GM19438 (cell line): ENCODE measurements around the gene ARHGAP22.
"Not testable (repeated sequence)": the region's sequence is repeated elsewhere in the genome, so short reads cannot be mapped to it uniquely, and the experiment has no call there.

Experiments
- ATAC-seq: cut with Tn5 transposase; IDR thresholded peaks from one replicate; pipeline ENCODE4 v1.9.1; 2021; ENCODE audit warnings: low read depth; ENCODE audit not compliant: unreplicated experiment

ARHGAP22 gene

DNA sequence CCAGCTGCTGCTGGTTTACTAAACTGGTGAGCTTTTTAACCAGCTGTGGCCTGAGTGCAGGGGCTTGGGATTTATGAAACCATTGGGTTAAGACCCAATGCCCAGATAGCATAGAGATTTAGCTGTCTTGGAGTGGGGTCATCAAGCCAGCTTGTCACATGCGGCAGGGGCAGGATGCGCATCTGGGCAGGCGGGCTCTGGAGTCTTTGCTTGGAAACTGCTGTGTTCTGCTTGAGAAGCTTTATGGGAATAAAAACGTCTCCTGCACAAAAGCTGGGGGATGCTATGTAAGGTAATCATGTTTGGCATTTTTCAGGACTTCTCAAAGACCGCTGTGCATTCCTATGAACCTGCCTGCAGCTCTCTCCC is 162.1 kb downstream of the ARHGAP22 start:
- ATAC-seq: no peak

DNA sequence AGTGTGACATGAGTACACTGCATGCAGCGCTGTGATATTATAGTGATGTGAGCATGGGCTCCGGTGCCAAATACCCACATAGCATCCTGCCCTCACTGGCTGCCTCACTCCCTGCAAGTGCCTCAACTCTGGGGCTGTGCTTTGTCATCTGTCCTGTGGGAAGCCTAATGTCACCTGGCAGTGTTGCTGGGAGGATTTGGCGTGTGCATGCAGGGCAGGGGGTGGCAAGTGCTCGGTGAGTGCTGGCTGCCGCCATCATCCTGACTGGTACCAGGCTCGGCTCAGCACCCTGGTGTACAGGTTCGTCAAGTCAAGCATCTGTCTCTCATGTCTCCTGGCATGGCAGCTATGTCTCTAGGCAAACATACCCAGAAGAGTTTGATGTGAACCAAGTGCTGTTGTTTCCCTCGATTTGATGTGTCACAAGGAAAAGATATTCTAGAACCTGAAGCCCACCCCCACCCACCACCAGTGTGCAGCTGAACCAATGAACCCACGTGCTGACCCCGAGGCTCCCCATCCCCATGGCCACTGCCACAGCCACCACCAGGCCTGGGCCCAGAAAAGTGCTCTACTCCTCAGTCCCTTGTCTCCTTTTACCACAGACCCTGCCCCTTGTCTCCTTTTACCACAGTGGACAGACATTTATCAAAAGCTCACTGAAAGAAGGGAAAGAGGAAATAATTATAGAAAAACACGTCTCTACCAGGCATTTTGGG is 162.6 kb downstream of the ARHGAP22 start:
- ATAC-seq: no peak

DNA sequence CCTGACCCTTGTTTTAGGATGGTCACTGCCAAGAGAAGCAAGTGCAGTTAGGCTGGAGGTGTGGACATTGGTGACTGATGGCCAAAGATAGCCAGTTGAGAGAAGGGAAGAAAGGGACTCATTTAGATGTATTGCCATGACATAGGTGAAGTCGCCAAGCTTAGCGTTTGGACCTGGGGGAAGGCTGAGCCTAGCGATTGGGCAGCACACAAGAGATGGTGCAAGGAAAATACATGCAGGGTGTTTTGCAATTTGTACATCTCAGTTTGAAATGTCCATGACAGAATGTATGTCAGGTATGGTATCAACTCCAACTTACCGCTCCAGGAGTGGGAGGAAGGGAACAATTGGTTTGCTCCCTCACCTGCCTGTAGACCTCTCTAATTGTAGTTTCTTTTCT is 164.1 kb downstream of the ARHGAP22 start:
- no peak for ATAC-seq

DNA sequence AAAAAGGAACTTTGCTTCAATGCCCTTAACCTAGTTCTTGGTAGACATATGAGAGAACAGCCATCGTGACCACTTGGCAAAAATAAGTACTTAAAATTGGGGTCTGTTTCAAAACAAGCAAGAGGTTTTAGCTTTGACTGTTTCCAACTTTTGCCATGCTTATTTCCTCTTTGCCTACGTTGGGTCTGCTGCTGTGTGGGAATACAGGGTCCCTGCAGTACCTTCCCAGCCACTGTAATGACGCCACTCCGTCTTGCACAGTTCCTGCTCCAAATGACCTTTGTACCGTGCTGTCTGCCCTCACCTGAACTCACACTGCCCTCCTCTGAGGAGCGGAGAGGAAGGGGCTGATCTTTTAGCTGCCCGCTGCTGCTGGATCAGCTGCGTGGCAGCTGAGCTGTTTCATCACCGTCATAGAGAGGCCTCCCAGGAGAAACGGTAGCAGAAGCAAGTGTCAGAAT is 165.3 kb downstream of the ARHGAP22 start:
- no peak for ATAC-seq

DNA sequence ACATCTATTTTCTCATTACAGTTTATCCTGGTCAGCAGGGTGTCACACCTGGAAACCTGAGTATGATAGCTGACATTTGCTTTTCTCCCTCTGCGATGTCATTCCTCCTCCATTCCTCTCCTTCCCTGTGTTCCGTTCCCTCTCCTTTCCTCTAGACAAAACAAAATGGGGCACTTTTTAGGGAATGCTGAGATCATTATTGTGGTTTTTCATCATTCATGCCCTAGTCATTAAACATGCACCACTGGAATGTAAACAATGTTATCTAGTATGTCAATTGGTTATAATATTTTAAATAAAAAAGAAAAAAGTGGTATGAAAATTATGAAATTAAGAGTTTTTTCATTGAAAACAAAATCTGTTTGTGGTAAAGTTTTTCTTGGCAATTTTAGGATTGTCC is 165.8 kb downstream of the ARHGAP22 start:
- ATAC-seq: no peak

DNA sequence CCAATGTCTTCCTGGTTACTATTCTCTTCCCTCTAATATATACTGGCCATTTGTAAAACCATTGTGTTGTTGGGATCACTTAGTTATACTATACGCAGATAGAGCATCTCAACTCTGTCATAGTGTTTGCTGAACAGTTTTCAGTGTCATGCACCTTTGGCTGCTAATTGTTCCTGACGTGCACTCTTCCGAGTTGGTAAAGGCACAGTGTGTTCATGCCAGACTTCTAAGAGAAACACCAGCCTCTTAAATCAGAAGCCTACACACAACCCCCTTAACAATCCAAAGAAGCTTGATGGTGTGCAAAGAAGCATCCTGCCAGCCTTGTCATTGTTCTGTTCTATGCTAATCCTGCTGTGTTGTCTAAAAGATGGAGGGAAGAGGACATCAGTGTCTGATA is 167.3 kb downstream of the ARHGAP22 start:
- no peak for ATAC-seq

DNA sequence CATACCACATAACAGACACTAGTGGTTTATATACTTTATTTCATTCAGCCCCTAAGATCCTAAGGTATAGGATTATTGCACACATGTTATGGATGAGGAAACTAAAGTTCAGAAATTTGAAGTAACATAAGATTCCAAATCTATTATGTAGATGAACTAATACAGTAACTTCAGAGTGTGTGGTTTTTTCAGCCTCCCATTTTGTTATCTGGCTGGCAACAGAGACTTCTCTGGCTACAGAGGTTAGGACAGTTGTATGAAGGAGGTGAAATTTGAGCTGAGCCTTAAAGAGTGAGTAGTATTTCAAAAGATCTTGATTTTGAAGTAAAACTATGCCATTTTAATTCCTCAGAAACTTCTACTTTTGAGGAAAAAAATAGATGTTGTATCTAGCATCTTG is 173.0 kb downstream of the ARHGAP22 start:
- no peak for ATAC-seq

DNA sequence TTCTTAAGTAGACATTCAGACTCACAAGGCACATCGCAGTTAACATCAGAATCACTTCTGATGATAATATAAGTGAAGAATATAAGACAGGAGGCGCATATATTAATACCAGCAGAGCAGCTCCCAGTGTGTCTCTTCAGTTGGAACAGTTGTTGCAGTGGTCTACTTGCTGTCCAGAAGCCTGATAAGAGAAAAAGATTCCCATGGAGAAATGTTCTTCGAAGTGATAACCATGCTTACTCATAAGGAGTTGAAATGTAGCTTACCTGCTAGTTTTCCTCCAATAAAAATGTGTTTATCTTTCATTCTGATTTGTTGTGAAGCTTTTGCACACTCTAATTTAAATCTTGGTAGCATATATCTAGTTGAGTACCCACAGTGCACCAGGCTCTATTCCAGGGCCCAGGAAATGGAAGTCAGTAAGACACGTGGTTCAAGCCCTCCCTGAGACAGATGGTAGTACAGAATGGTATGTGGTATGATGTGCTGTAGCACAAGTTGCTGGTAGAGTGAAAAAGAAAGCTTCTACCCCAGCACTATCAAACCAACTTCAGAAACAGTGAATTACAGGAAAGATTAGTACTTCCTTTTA is 174.4 kb downstream of the ARHGAP22 start:
- ATAC-seq: no peak

DNA sequence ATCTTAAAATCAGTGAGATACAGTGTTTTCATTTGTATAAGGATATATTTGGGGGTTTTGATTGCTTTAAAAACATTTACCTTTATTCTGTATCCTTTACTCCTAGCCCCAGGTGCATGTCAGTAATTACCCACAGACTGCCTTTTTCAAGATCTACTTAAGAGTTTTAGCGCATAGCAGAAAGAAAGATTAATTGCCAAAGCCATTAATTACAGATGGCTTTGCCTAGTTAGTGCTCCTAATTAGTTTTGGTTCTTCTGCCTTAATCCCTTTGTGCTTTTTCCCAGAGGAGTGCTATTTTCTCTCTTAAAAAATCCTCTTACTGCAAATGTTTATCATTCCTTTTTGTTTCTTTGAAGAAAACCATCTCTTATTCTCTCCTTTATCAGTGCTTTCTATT is 175.6 kb downstream of the ARHGAP22 start:
- no peak for ATAC-seq

DNA sequence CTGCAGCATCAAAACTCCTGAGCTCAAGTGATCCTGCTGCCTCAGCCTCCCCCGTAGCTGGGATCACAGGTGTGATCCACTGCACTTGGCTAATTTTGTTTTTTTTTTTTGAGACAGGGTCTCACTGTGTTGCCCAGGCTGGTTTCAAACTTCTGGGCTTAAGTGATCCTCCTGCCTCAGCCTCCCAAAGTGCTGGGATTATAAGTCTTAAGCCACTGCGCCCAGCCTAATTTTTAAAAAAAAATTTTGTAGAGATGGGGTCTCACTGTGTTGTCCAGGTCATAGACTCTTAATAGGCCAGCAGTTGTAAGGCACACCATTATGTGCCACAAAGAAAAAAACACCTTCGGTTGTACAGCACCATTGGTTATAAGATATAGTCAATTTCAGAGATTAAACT is 176.0 kb downstream of the ARHGAP22 start:
- ATAC-seq: no peak

DNA sequence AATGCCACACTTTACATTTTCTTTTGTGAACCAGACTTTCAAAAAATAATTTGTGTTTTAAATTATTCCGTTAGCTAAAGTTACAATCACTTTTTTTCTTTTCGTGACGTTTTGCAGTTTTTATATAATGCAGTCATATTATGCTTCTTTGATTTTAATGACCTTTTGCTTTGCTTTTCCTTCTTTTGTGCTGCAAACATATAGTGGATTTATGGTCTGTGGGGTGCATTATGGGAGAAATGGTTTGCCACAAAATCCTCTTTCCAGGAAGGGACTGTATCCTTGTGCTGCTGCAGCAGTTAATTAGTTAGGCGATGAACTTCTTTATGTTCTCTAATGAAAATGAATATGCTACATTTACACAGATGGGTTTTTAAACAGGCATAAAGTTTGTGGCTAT is 181.0 kb downstream of the ARHGAP22 start:
- no peak for ATAC-seq

DNA sequence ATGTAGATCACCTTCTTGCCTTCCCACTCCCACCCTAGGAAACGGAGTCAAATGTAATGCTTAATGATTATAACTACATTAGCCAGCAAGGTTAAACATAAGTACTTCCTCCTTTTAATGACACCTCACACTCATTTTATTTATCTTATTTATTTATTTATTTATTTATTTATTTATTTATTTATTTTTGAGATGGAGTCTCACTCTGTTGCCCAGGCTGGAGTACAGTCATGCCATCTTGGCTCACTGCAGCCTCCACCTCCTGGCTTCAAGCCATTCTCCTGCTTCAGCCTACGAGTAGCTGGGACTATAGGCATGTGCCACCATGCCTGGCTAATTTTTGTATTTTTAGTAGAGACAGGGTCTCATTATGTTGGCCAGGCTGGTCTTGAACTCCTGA is 183.0 kb downstream of the ARHGAP22 start:
- not testable (repeated sequence) for ATAC-seq

DNA sequence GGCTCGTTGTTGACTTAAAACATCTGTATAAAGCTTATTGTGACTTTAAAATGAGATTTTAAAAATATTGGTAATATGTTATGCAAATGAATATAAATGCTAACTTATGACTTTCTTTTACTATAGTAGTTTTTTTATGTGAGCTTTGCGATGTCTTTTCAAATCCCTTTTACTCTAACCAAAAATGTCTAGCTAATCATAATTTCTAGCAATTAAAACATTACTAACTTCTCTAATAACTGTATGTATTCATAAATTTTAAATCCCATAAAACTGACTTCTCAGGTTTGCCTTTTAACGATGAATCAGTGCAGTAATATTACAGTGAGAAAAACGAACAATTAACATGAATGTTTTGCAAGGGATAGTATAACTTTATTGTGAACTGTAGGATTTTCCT is 185.2 kb downstream of the ARHGAP22 start:
- no peak for ATAC-seq

DNA sequence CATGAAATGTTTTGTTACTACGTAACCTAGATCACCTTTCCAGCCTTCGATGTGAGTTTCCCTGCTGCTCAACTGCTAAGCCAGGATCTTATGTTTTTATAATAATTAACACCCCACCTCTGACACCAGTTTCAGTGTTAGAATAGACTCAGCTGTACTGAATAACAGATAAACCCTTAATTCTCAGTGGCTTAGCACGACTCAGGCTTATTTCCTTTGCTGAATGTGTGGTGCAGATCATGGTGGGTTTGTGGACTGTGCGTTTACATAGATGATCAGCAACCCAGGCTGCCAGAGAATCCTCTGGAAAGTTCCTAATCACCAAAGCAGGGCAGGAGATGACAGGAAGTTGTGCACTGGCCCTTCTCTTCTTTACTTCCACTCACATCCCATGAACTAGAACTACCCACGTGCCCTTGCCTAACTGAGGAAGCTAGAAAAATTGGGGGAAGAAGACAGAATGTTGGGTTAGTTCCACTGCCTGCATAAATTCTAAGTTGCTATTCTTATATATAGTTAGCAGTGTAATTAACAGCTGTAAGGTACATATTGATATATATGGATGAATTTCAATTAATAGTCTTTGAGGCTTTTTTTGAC is 186.6 kb downstream of the ARHGAP22 start:
- no peak for ATAC-seq

DNA sequence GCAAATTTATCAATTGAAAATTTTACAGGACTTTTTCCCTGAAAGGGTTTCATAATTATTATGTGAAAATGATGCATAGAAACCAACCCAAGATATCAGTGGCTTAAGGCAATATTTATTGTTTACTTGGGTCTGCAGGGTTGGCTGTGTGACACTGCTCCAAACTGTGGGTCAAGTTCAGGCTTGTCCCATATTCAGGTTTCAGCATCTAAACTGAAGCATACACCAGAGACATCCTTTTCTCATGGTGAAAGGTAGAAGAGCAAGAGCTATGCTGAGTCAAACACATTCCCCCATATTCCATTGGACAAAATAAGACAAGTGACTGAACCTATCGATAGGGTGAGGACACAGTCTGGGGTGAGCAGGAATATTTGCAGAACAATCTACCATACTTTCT is 187.5 kb downstream of the ARHGAP22 start:
- ATAC-seq: no peak

DNA sequence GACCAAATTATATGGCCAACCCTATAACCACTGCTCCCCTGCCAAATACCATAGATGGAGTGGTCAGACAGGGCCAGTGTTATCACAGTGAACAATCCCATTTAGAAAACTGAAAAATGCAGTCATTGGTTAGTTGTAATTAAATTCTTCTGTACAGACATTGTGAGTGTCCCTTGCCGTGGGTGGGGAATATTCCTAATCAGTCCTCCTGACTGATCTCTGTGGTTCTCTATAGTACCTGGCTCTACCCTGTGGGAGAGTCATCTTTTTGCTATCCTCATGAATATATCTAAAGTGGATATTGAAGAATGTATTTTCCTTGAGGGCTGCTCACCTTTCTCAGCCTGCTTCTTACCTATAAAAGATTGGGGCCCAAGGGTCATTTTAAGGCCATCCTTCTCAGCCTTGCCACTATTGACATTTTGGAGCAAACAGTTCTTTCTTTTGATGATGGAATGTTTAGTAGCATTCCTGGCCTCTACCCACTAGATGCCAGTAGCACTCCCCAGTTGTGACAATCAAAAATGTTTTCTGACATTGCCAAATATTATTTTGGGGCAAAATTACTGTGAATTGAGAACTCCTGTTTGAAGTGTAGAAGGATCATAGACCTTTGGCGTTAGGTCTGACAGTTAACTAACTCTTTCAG is 188.2 kb downstream of the ARHGAP22 start:
- ATAC-seq: no peak

DNA sequence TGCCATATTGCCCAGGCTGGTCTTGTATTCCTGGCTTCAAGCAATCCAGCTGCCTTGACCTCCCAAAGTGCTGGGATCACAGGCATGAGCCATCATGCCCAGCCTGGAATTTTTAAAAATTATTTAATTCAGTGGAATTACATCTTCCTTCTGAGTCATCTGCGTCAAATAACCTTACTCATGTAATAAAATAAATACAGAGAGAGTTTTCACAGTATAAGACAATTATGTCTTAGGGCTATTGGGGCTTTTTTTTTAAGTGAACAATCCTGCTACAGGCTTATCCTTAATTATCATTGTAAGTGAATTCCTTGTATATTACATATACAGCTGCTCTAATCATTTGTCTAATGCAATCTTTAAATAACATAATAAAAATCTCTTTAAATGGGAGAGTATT is 190.1 kb downstream of the ARHGAP22 start:
- ATAC-seq: no peak

DNA sequence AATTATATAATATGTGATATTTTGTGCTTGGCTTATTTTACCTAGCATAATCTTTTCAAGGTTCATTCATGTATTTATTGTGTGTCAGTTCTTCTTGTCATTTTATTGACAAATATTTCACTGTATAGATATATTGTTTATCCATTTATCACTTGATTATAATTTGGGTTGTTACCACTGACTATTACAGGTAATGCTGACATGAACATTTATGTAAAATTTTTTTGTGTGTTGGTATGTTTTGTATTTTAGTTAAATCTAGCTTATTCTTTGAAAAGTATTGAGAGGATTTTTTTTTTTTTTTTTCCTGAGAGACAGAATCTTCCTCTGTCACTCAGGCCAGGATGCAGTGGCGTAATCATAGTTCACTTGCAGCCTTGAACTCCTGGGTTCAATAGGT is 190.7 kb downstream of the ARHGAP22 start:
- no peak for ATAC-seq

DNA sequence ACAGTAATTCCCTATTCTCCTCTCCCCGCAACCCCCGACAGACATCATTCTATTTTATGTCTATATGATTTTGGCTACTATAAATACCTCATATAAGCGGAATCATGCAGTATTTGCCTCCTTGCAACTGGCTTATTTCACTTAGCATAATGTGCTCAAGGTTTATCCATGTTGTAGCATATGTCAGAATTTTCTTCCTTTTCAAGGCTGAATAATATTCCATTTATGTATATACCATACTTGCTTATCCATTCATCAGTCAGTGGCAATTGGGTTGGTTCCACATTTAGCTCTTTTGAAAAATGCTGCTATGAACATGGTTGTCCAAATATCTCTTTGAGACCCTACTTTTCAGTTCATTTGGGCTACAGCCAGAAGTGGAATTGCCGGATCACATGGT is 191.9 kb downstream of the ARHGAP22 start:
- ATAC-seq: no peak

DNA sequence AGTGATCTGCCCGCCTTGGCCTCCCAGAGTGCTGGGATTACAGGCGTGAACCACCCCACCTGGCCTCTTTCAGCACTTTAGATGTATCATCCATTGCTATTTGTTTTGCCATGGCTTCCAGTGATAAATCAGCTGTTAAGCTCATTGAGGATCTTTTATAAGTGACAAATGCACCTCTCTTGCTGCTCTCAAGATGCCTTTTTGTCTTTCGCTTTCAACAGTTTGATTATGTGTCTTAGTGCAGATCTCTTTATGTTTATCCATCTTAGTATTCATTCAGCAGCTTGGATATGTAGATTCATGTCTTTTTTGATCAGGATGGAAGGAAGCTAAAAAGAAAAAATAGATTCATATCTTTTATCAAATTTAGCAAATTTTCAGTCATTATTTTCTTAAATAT is 192.8 kb downstream of the ARHGAP22 start:
- no peak for ATAC-seq

DNA sequence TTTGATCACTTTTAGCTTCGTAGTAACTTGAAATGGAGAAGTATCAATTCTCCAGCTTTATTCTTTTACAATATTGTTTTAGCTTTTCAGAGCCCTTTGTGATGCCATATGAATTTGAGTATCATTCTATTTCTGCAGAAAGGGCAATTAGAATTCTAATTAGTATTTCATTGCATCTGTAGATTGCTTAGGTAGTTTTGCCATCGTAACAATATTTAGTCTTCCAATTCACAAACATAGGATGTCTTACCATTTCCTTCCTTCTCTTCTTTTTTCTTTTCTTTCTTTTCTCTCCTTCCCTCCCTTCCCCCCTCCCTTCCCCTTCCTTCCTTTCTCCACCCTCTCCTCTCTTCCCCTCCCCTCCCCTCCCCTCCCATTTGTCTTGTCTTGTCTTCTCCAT is 193.4 kb downstream of the ARHGAP22 start:
- no peak for ATAC-seq

DNA sequence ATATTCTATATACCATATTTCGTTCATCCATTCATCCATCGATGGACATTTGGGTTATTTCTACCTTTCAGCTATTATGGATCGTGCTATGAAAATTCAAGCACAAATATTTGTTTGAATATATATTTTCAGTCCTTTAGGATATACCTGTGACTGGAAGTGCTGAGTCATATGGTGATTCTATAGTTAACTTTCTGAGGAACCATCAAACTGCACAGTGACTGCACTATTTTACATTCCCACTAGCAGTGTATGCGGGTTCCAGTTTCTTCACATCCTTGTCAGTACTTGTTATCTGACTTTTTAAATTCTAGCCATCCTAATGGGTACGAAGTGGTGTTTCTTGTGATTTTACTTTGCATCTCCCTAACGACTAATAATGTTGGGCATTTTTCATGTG is 194.4 kb downstream of the ARHGAP22 start:
- ATAC-seq: no peak
